COLO829 (cell line): ENCODE results near the gene AP1B1.
"Not testable (repeated sequence)": the region's sequence is repeated elsewhere in the genome, so short reads cannot be mapped to it uniquely, and the experiment has no call there.

Source experiments
- DNase-seq: peaks from one replicate; pipeline ENCODE4 v3.0.0; 2012; ENCODE audit warnings: low spot score

Gene AP1B1

DNA sequence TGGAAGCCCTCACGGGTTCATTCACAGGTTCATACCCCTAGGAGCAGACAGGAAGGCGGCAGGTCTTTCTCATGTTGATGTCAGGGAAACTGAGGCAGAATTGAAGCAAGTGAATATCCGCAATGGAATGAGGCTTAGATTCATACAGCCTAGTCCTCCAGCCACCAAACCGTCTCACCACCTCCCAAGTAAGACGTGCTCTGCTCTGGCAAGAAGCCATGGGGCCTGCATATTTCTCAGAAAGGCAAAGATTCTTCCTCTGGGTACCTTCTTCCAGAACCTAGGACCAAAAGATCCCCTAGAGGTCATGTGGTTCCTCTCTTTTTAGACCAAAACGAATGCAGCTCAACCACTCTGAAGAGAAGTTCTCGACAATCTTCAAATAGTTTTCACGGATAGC is 1.7 kb downstream of the AP1B1 start:
- DNase-seq = no peak

DNA sequence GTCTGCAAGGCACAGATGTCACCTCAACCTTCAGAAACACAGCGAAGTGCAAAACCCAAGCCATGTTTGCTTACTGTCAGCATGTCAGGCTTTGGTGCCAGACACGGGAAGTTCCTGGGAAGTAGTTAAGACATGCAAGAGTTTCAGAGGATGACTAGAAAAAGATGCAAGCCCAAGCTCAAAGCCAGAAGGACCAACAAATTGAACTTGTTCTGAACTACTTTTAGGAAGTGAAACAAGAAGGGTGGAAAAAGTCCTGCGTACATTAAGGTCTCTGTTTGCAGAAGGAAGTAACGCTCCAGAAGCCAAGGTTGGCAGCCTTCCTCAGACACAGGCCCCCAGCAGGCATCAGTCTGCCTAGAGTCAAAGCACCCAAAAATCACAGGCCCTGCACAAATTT is 2.6 kb downstream of the AP1B1 start:
- DNase-seq = no peak

DNA sequence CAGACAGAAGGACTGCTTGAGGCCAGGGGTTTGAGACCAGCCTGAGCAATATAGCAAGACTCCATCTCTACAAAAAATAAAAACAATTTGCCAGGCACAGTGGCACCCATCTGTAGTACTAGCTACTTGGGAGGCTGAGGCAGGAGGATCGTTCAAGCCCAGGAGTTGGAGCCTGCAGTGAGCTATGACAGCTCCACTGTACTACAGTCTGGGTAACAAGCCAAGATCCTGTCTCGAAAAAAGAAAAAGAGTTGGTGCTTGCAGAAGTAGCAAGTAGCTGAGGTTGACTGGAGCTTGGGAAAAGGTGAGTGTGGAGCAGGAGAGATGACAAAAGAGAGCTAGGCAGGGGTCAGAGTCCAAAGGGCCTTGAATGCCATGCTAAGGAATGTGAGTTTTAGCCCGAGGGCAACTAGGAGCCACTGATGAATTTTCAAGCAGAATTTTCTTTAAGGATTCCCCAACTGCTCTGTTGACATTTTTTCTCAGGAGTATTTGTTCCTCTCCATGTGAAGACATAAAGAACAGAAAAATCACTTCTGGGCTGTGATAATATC is 3.1 kb downstream of the AP1B1 start:
- no peak for DNase-seq

DNA sequence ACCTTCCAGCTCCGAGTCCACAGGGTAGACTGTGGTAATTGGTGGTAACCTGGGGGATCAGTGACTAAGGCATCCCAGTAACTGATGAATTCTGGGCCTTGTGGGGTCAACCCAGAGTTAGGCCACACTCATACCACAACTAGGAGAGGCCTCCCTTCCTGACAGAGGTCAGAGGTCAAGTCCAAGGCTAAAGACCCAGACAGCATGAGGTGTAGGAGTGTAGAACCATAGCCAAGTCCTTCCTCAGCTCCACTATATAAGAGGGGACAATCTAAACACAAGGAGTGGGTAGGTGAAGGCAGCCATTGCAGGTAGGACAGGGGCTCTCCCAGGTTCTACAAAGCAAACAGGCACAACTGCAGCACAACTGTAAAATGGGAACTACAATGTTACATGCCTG is 4.6 kb downstream of the AP1B1 start:
- no peak for DNase-seq

DNA sequence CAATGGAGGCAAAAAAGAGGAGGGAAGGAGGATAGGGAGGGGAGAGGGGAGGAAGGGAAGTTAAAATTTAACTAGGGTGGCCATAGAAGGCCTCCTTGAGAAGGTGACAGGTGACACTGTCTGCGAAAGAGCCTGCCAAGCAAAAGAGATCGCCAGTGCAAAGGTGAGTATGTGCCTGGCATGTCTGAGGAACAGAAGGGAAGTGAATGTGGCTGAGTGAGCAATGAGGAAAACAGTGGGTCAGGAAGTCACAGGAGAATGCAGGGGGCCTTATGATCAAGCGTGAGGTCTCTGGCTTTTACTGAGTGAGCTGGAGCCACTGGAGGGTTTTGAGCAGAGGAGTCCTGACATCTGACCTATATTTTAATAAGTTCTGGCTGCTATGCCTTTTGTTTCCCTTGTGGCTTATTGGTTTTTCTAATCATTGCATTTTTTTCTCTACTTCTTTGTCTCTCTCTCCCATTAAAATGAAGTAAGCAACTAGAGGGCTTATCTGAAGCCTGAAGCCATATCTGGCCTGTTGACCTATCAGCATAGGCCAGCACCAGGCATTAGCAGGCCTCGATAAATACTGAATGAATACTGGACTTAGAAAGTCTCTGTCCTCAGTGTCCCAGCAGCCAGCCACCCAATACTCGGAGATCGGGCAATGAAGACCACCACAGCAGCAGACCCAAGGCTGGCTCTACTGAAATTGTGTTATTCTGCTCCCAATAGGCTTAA is 5.6 kb downstream of the AP1B1 start:
- DNase-seq = no peak

DNA sequence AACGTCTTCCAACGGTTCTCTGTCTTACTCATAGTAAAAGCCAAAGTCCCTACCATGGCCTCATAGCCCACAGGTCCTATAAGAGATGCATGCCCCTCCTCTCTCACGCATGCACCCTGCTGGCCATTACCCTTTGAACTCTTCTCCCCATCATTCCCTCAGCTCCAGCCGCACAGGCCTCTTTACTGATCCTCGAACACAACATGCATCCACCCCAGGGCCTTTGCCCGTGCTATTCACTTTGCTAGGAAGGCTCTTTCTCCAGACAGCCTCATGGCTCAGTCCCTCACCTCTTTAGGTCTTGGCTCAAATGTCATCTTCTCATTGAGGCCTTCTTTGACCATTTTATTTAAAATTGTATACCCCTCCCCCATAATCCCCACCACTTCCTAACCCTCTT is 7.5 kb downstream of the AP1B1 start:
- DNase-seq = no peak

DNA sequence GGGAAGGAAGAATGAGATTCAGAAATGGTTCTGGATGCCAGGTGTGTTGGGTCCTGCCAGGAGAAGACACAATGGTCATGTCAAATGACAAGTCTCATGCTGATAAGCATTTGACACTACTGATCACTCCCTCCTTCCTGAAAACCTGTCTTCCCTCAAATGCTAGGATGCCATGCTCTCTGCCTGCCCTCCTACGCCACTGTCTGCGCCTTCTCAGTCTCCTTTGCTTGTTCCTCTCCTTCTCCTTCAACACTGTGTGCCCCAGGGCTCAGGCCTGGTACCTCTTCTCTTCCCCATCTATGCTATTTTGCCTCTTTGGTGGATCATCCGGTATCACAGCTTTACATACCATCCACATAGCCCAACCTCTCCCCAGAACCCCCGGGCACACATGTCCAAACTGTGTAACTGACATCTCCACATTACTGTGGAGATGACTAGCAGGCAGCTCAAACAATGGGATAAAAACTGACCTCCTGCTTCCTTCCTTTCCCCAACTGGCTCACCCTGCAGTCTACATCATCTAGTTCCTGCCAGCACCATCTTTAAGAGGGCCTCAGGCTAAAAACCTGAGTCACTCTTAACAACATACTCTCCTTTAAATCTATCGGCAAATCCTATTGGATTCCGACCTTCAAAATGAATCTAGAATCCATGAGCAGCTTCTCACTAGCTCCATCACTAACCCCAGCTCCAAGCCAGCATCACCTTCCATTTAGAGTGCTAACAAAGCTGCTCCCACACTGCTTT is 8.2 kb downstream of the AP1B1 start:
- DNase-seq = peak; percentile 36

DNA sequence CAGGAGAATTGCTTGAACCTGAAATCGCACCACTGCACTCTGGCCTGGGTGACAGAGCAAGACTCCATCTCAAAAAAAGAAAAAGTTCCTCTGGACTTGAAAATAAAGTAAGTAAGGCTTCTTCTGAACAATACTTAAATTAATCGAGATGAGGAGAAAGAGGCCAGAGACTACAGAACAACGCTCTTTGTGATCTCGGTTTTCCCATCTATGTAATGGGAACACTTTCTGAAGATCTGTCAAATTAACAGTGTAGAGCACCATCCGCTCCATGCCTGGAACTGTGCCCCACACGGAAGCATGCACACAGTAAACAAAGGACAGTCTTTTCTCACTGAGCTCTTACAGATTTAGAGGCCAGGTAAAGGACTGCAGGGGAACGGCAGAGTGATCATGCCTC is 9.1 kb downstream of the AP1B1 start:
- DNase-seq = no peak

DNA sequence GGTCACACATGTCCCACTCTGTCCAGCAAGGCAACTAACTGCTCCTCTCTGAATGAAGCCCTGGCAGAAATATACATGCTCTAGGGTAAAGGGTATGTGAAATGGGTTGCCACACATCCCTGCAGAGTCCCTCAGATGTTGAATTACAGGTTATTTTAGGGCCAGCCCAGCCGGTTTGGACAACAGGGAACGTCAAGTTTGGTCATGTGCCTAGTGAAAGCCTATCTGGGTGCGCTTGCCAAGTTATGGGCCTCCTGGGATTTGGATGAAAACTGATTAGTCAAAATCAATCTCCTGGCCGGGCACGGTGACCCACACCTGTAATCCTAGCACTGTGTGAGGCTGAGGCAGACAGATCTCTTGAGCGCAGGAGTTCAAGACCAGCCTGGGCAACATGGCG is 10.4 kb downstream of the AP1B1 start:
- DNase-seq = no peak

DNA sequence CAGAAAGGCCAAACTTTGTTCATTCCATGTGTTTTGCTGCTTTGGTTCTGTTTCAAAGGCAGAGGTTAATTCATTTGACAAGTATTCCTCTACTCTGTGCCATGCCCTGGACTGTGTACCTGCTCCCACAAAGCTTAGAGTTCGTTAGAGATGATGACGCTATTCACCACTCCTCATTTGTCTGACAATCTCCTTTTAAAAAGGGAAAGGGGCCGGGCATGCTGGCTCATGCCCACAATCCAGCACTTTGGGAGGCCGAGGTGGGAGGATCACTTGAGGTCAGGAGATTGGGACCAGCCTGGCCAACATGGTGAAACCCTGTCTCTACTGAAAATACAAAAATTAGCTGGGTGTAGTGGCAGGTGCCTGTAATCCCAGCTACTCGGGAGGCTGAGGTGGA is 11.7 kb downstream of the AP1B1 start:
- not testable (repeated sequence) for DNase-seq

DNA sequence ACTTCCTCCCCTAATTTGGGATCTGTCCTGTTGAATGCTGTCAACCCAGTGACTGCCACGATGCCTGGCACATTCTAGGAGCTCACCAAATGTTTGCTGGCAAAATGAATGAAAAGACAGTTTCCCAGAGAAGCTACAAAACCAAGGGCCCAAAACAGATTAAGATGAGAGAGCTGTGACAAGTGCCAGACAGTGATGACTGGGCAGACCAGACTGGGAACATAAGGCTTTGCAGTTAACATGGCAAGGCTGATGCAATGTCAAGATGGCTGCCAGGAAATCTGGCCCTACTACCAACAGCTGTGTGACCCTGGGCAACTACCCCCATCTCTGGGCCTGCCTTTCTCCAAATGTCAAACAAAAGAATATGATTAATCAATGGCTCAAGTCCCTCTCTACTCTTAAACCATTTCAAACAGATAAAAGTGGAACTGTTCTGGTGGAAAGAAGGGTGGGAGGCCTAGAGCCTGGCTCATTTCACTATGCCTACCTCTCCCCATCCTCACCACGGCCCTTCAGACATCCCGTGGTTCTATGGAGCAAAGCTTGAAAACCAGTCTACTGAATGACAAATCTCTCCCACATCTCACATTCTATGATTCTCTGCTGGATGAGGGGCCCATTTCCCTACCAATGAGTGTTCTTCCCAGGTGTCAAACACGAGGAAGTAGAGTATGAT is 12.8 kb downstream of the AP1B1 start:
- no peak for DNase-seq

DNA sequence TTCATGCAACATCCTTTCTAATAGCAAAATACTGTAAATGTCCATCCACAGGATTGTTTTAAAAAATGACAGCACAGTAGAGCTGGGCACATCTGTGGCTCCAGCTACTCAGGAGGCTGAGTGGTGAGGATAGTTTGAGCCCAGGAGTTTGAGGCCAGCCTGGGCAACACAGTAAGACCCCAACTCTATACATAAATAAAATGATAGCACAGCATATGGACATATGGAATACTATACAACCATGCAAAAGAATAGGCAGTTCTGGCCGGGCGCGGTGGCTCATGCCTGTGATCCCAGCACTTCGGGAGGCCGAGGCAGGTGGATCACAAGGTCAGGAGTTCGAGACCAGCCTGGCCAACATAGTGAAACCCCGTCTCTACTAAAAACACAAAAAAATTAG is 13.6 kb downstream of the AP1B1 start:
- DNase-seq = not testable (repeated sequence)

DNA sequence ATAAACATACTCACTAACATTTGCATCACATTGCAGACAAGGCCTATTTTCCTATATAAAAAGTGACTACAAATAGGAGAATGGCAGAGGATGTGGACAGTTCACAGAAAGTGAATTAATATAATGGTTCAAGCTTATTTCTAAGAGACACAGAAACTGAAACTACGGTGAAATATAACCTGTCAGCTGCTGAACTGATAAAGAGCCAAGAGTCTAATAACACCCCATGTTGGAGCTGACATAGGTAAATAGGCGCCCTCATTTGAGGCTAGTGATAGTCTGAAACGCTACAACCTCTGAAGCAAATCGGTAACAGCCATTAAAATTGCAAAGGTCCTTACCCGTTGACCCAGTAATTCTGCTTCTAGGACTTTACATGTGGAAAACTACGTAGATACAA is 14.0 kb downstream of the AP1B1 start:
- DNase-seq = no peak

DNA sequence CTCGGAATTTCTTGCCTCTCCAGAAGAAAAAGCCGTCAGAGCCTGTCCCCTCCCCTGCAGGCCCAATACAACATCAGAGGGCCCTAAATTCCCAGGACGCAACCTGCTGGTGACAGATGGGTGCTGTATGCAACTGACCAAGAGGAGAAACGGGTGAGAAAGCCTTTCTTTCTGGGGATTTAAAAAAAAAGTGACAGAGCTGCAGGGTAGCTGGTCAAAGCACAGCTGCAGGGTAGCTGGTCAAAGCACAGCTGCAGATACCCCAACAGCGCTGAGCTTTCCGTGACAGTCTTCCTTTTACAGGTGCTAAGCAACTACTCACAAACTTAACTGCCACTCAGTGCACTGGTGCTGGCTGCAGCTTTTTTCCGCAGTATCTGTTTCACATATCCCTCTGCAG is 17.8 kb downstream of the AP1B1 start:
- DNase-seq = no peak

DNA sequence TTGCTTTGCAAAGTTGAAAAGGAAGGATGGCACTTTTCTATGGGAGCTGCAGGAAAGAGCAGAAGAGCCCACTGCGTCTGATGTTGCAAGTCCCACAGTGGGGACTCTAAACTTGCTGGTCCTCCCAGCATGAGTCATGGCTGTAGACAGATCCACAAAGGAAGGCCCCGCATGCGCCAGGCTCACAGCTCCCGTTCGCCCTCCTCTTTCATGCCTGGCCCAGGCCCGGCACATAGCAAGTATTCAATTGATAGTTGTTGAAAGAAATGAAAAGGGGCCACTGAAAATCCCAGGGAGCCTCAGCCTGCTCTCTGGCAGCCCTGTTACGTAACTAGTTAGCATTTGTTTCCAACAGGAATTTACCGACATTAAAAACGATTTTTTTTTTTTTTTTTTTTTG is 18.9 kb downstream of the AP1B1 start:
- no peak for DNase-seq

DNA sequence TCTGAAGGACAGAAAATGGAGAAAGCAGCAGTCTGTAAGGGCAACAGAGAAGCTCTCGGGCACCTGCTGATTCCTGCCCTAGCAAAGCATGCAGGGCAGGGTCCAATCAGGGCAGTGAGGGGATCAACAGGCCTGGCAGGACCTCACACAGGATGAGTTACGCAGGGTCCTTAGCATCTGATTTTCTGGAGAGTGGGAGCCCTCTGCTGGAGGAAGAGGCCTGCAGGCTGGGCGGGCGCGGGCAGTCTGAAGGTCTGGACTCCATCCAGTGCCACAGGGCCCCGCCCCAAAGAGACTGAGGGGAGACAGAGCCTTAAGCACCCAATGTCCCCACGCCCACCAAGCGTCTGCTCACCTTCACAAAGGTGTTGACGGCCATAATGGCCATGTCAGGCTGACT is 28.9 kb downstream of the AP1B1 start:
- DNase-seq = no peak

DNA sequence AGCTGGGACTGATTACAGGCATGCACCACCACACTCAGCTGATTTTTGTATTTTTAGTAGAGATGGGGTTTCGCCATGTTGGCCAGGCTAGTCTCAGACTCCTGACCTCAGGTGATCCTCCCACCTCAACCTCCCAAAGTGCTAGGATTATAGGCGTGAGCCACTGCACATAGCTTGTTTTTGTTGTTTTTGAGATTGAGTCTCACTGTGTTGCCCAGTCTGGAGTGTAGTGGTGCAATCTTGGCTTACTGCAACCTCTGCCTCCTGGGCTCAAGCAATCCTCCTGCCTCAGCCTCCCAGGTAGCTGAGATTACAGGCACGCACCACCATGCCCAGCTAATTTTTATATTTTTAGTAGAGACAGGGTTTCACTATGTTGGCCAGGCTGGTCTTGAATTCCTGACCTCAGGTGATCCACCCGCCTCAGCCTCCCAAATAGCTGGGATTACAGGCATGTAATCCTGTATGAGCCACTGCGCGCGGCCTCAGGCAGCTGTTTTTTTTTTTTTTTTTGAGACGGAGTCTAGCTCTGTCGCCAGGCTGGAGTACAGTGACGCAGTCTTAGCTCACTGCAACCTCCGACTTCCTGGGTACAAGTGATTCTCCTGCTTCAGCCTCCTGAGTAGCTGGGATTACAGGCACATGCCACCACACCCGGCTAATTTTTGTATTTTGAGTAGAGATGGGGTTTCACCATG is 31.0 kb downstream of the AP1B1 start:
- DNase-seq = not testable (repeated sequence)

DNA sequence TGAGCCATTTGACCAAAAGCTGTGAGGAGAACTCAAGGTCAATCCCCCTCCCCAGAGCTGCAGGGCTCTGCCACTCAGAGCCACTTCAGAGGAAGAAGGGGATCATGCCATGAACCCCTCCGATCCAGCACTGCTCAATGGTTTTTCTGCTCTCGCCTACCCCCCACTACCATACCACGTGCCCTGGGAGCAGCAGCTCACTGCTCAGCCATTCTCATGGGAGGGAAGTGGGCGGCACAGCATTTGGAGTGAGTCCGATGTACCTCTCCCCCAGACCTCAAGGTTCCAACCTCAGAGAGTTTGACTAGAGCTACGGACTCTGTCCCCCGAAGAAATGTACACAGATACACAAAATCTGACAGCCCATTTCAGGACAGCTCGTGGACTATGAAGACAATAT is 34.5 kb downstream of the AP1B1 start:
- no peak for DNase-seq

DNA sequence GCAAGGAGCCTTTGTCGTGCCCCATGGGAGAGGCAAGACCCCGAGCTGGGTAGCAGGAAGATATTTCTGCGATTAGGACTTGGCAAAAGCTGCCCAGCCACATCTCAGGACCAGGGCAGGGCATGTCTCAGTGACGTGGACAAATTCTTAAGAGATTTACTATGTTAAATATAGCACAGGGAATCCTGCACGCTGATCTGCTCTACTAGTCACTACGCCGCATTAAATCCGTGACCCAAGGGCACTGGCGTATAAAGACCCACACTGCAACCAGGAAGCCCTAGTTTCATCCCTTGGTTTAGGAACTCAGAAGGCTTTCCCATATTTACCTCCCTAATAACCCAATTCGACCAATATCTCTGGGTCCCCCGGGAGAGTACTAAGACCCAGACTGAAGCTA is 35.1 kb downstream of the AP1B1 start:
- DNase-seq = no peak

DNA sequence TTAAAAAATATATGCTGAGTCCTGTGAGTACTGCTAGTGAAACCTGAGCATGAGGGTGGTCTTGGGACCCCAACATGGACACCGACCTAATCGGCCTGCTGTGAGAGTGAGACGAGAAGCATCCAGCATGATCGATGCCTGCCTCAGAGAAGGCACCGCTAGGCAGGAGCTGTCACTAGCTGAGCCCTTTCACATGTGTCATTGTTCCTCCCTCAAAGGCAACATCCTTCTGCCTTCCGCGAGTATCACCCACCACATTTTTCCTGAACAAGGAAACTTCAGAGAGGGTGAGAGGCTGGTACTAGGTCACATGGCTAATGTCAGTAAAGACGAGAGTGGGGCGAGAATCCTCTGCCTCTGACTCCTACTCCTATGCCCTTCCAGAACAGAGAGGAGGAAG is 35.6 kb downstream of the AP1B1 start:
- DNase-seq = no peak

DNA sequence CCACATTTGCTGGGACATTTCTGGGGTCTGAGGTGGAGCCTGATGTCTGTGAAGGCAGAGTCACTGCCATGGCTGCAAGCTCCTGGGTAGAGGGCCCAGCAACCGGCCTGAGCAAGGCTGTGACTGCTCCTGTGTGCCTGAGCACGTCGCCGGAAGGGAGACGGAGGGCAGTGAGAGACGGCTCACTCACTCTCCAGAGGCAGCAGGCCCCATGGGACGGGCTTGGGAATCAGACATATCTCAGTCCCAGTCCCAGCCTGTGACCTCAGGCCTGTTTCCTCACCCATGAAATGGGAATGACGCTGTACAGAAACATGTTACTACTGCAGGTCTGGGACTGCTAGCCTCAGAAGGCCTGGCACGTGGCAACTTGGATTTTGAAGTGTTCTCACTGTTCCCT is 36.5 kb downstream of the AP1B1 start:
- no peak for DNase-seq

DNA sequence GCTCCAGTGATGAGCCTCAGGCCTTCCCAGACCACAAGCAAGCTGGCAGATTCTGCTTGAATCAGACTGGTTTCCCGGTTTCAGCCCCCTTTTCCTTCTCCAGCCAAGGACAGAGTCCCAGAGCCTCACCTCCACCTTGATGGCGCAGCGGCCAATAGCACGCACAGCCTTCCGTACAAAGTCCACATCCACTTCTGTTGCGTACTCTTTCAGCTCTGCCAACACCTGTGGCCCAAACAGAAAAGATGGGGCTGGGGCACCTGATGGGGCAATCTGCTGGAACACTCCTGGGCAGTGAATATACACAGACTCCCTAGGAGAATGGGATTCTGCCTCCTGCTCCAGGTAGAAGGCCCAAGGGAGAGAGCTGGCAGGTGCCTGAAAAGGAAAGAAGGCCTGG is 37.3 kb downstream of the AP1B1 start:
- no peak for DNase-seq
